MM.1S (cell line): Measurements from ENCODE around the gene SGSM1.

Source experiments
- DNase-seq: peaks from one replicate; pipeline ENCODE4 v3.0.0-alpha.2; 2015
- H2AFZ ChIP-seq: fragments of 300-600 bp; sonication (generic); 2 replicates; pipeline ENCODE4 v1.6.0; 2016; ENCODE audit warnings: antibody characterized with exemption, low read length
- H3F3A ChIP-seq: fragments of 300-600 bp; sonication (generic); 2 replicates; pipeline ENCODE4 v1.6.1; 2016; ENCODE audit warnings: mild to moderate bottlenecking, antibody characterized with exemption, low read length, moderate library complexity, mixed read lengths; ENCODE audit not compliant: insufficient read depth
- H3K27ac ChIP-seq: fragments of 300-600 bp; sonication (generic); 2 replicates; pipeline ENCODE4 v1.5.1; 2016; ENCODE audit warnings: mild to moderate bottlenecking, low read length
- H3K27me3 ChIP-seq: fragments of 300-600 bp; sonication (generic); replicated peaks from 2 replicates; pipeline ENCODE4 v1.6.0; 2016; ENCODE audit warnings: low read length; ENCODE audit not compliant: insufficient read depth
- H3K36me3 ChIP-seq: fragments of 300-600 bp; sonication (generic); replicated peaks from 2 replicates; pipeline ENCODE4 v1.6.1; 2016; ENCODE audit warnings: mild to moderate bottlenecking, low read length, mixed read lengths; ENCODE audit not compliant: insufficient read depth
- H3K4me1 ChIP-seq: fragments of 300-600 bp; sonication (generic); 2 replicates; pipeline ENCODE4 v1.6.1; 2016; ENCODE audit warnings: low read length, mixed read lengths
- H3K4me2 ChIP-seq: fragments of 300-600 bp; sonication (generic); 2 replicates; pipeline ENCODE4 v1.6.0; 2016; ENCODE audit warnings: low read depth, low read length
- H3K4me3 ChIP-seq: fragments of 300-600 bp; sonication (generic); 2 replicates; pipeline ENCODE4 v1.5.1; 2016; ENCODE audit warnings: low read length, mixed read lengths
- H3K79me2 ChIP-seq: fragments of 300-600 bp; sonication (generic); 2 replicates; pipeline ENCODE4 v1.6.1; 2016; ENCODE audit warnings: mixed run types, low read length, mixed read lengths
- H3K9ac ChIP-seq: fragments of 300-600 bp; sonication (generic); 2 replicates; pipeline ENCODE4 v1.6.1; 2016; ENCODE audit warnings: low read length, mixed read lengths
- H3K9me2 ChIP-seq: fragments of 300-600 bp; sonication (generic); replicated peaks from 2 replicates; pipeline ENCODE4 v1.6.1; 2016; ENCODE audit warnings: mild to moderate bottlenecking, low read length, mixed read lengths; ENCODE audit not compliant: insufficient read depth
- H3K9me3 ChIP-seq: fragments of 300-600 bp; sonication (generic); replicated peaks from 2 replicates; pipeline ENCODE4 v1.6.1; 2016; ENCODE audit warnings: mild to moderate bottlenecking, low read length, mixed read lengths; ENCODE audit not compliant: insufficient read depth
- H4K20me1 ChIP-seq: fragments of 300-600 bp; sonication (generic); 2 replicates; pipeline ENCODE4 v1.6.1; 2016; ENCODE audit warnings: mild to moderate bottlenecking, low read length, moderate library complexity, mixed read lengths; ENCODE audit not compliant: insufficient read depth
- EZH2 ChIP-seq: fragments of 300-600 bp; sonication (generic); optimal IDR thresholded peaks from 2 replicates; pipeline ENCODE3; 2017; ENCODE audit warnings: low read depth, mild to moderate bottlenecking, antibody characterized with exemption, low read length, mixed read lengths
- EZH2phosphoT487 ChIP-seq: fragments of 300-600 bp; sonication (generic); IDR thresholded peaks from 2 replicates; pipeline ENCODE4 v1.6.1; 2018; ENCODE audit warnings: antibody characterized with exemption, low read length
- TF ChIP-seq, protein P1 (sequence below): fragments of 300-600 bp; sonication (generic); IDR thresholded peaks from 2 replicates; pipeline ENCODE4 v1.5.1; 2016; ENCODE audit warnings: antibody characterized with exemption, low read length, mixed read lengths

The SGSM1 gene

DNA sequence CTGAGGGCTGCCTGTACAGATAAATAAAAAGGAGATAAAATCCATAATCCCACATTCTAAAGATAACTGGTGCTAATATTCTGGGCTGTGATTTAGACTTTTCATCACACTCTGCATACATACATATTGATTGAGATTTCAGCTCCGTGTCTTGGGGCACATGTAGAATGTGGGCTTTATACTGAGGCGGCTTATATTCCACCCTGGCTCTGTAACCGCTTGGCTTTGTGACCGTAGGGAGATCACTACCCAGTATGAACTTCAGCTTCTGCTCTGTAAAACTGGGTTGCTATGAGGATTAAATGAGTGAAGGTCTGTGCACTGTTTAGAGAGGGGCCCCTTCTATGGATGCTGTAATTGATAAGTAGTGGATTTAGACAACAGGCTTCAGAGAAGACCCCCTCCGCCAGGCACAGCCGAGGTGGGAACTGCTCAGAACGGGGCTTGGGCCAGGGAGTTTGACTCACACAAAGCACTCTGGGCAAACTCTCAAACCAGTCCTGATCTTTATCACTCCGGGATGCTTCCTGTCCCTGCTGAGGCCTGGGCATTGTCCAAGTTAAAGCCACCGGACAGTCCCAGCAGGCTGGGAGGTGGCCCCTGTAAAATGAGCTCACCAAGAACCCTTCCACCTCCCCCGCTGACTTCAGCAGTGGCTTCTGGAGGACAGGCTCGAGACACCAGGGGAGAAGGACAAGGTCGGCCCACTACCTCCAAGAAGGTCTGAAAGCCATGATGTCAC, 163.7 kb downstream of the SGSM1 start:
- Histone ChIP-seq H3K4me3 (no peak overlapping the region), H3F3A (no peaks in the 10 kb centered on the region), H3K9ac (no peak overlapping the region), H3K36me3 (no peaks in the 10 kb centered on the region), H4K20me1 (no peaks in the 10 kb centered on the region), H3K27ac (no peak overlapping the region), H3K9me2 (no peaks in the 10 kb centered on the region), H3K4me2 (no peak overlapping the region), H3K4me1 (no peaks in the 10 kb centered on the region; the same call in none of the 2 replicates), H3K27me3 (no peaks in the 10 kb centered on the region), H3K79me2 (no peaks in the 10 kb centered on the region), H3K9me3 (no peaks in the 10 kb centered on the region), H2AFZ (no peak overlapping the region)
- TF ChIP-seq EZH2phosphoT487 (no peak), EZH2 (no peak)
- TF ChIP-seq, protein P1, sequence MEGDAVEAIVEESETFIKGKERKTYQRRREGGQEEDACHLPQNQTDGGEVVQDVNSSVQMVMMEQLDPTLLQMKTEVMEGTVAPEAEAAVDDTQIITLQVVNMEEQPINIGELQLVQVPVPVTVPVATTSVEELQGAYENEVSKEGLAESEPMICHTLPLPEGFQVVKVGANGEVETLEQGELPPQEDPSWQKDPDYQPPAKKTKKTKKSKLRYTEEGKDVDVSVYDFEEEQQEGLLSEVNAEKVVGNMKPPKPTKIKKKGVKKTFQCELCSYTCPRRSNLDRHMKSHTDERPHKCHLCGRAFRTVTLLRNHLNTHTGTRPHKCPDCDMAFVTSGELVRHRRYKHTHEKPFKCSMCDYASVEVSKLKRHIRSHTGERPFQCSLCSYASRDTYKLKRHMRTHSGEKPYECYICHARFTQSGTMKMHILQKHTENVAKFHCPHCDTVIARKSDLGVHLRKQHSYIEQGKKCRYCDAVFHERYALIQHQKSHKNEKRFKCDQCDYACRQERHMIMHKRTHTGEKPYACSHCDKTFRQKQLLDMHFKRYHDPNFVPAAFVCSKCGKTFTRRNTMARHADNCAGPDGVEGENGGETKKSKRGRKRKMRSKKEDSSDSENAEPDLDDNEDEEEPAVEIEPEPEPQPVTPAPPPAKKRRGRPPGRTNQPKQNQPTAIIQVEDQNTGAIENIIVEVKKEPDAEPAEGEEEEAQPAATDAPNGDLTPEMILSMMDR = no peak
- DNase-seq = no peak

DNA sequence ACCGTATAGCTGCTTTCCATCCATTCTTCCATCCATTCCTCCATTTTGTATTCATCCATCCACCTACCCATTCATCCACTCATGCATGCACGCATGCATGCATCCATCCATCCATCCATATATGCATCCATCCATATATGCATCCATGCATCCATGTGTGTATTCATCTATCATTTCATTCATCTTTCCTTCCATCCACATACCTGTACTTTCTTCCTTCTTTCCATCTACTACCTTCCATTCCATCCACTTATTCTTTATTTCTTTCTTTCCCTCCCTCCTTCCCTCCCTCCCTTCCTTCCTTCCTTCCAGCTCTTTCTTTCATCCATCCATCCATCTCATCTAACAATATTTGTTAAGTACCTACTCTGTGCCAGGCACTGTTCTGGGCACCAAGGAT, 166.4 kb downstream of the SGSM1 start:
- no peak for DNase-seq
- Histone ChIP-seq H3K4me3 (no peak overlapping the region), H3K9me3 (no peaks in the 10 kb centered on the region), H3K27me3 (no peaks in the 10 kb centered on the region), H3K4me1 (no peaks in the 10 kb centered on the region), H3F3A (no peaks in the 10 kb centered on the region), H3K79me2 (no peaks in the 10 kb centered on the region), H3K27ac (no peak overlapping the region), H2AFZ (no peak overlapping the region), H3K9ac (no peak overlapping the region), H4K20me1 (no peaks in the 10 kb centered on the region), H3K9me2 (no peaks in the 10 kb centered on the region), H3K4me2 (no peak overlapping the region), H3K36me3 (no peaks in the 10 kb centered on the region)
- TF ChIP-seq, protein P1 = no peak
- no peak for TF ChIP-seq EZH2
- TF ChIP-seq EZH2phosphoT487 = no peak

DNA sequence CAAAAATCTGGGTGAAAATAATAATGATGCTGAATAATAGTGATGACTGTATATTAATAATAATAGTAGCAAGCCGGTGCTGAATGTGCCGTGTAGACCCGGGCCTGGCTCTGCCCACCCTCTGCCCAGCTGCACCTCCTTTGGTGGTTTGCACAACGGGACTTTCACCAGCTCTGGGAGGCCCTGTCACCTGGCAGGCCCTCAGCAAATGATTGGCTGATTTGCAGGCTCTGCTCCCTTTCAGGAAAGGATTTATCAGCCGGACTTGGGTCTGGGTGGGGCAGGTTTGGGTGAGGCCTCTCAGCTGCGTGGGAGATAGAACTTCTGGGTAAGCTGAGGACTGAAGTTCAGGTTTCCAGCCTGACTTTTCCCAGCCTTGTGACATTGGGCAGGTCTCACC, 167.9 kb downstream of the SGSM1 start:
- no peaks in the 10 kb centered on the region for H3K4me1 ChIP-seq
- DNase-seq = no peak
- no peaks in the 10 kb centered on the region for H3K36me3 ChIP-seq
- TF ChIP-seq, protein P1 = no peak
- H3K9me2 ChIP-seq = no peaks in the 10 kb centered on the region
- no peaks in the 10 kb centered on the region for H4K20me1 ChIP-seq
- H3K4me3 ChIP-seq = no peak overlapping the region
- no peak overlapping the region for H3K9ac ChIP-seq
- no peaks in the 10 kb centered on the region for H3K9me3 ChIP-seq
- H2AFZ ChIP-seq = no peak overlapping the region
- no peaks in the 10 kb centered on the region for H3K27me3 ChIP-seq
- no peak overlapping the region for H3K27ac ChIP-seq
- H3K79me2 ChIP-seq = no peaks in the 10 kb centered on the region
- no peaks in the 10 kb centered on the region for H3F3A ChIP-seq
- no peak overlapping the region for H3K4me2 ChIP-seq
